Measurements from ENCODE around the gene BRF1. TPM values are rescaled to one million over a fixed set of nuclear protein-coding genes. Genes with fewer than 3 reads are reported as not detected.

Gene BRF1
- total and polyA plus RNA-seq, 2 of the 13 experiments (the other 11 are each of a cell fraction or from before 2014, with no cell fraction given), result 5.1 to 11.0 TPM

DNA sequence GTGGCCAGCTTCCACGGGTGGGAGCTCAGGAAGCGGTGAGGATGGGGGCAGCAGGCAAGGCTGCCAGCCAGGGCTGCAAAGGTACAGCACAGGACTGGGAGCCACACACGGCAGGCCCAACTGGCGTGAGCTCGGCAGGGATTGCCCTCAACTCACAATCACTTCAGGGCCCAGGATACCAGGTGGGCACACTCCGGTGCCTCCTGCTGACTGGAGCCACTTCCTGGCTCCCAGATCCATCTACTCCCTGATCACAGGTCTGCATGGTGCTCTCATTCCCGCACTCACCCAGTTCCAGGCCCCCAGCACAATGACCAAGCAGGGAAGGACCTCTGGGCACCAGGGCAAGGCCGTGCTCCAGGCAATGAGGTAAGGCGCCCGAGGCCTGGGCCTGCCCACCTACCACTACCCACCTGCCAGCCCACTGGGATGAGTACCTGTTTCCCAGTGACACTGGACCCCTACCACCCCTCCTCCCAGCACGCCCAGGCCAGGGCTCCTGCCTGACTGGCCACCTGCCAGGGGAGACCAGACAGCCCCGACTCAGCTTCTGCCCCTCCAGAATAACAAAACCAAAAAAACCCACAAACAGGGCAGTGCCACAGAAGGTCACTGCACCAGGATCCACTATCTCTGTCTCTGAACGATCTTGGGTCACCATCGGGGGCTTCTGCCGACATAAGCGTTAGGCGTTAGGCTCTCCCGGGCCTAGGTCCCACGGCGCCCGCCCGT lies 134.1 kb downstream of the BRF1 start:
- DNase-seq (ENCODE audit: low spot score), result no peak
- in situ Hi-C loops (cut with HindIII; ENCODE audit: extremely low pct_ligation_motif_present, low pct_unique_long_range_greater_than_20kb) (no loop called here), intact Hi-C loops (cut with micrococcal nuclease; ENCODE audit: unreplicated experiment) (no loop called here)
- no peaks in the 10 kb centered on the region for H3K9me3 ChIP-seq (ENCODE audit: low read length)
- no peak overlapping the region for H3K4me2 ChIP-seq (ENCODE audit: low read depth, low read length)
- H3K4me1 ChIP-seq (ENCODE audit: insufficient read depth, low read length), result no peaks in the 10 kb centered on the region
- CTCF ChIA-PET (ENCODE audit: low intra/inter-chr PET ratio, low total read pairs), result no interaction called here
- BruUV-seq (replicated peaks), result no TSS peak
- H2AFZ ChIP-seq (ENCODE audit: low read length), result no peak overlapping the region
- H3K79me2 ChIP-seq (ENCODE audit: insufficient read depth, low read length), result no peaks in the 10 kb centered on the region
- H3K27me3 ChIP-seq (ENCODE audit: control insufficient read depth in 1 of 2, insufficient read depth in 2 of 2, low read length in 2 of 2), result peaks cover 25 to 85% of the 10 kb centered on the region in 2 experiments
- H3K9ac ChIP-seq (ENCODE audit: insufficient read depth, low read depth, low read length), result no peak overlapping the region
- no peaks in the 10 kb centered on the region for H3K36me3 ChIP-seq (replicated peaks in 1 of 2; ENCODE audit: control insufficient read depth in 1 of 2, insufficient read depth in 2 of 2, low read length in 2 of 2)
- H3K27ac ChIP-seq (ENCODE audit: extremely low read length, insufficient read depth, low read length), result no peak overlapping the region
- no peaks in the 10 kb centered on the region; the same call in 1 of the 2 replicates for H4K20me1 ChIP-seq (ENCODE audit: insufficient read depth, low read length)
- POLR2A ChIA-PET, result no interaction called here
- no peak for ATAC-seq
- 40% methylated on average over 9 of the region's 22 CpGs for WGBS (ENCODE audit: low lambda C conversion rate)
- no peak overlapping the region for H3K4me3 ChIP-seq (replicated peaks in 1 of 3; ENCODE audit: insufficient read depth in 1 of 3, low read depth in 2 of 3, low read length in 3 of 3)
- no peak for FAIRE-seq
- TF ChIP-seq ISX (CRISPR knock-in tag; conservative IDR thresholded peaks at IDR 0.05) (no peak), ZNF652 (CRISPR knock-in tag; IDR thresholded peaks at IDR 0.05; ENCODE audit: borderline replicate concordance, low read depth) (no peak), DR1 (CRISPR knock-in tag; IDR thresholded peaks at IDR 0.05) (no peak), EZH2 (conservative IDR thresholded peaks at IDR 0.05; ENCODE audit: low read depth, low read length) (0 out of 2 replicates have a peak, but pooled peaks have one; percentile 37), EHMT2 (IDR thresholded peaks at IDR 0.05; ENCODE audit: borderline replicate concordance, low read depth, low read length) (no peak), ZNF138 (CRISPR knock-in tag; IDR thresholded peaks at IDR 0.05; ENCODE audit: low read depth) (no peak), CBX1 (IDR thresholded peaks at IDR 0.05; ENCODE audit: low read depth) (no peak)
- TF ChIP-seq, protein P1, sequence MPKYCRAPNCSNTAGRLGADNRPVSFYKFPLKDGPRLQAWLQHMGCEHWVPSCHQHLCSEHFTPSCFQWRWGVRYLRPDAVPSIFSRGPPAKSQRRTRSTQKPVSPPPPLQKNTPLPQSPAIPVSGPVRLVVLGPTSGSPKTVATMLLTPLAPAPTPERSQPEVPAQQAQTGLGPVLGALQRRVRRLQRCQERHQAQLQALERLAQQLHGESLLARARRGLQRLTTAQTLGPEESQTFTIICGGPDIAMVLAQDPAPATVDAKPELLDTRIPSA (CRISPR knock-in tag; IDR thresholded peaks at IDR 0.05; ENCODE audit: borderline replicate concordance), result no peak
- TF ChIP-seq, protein P2, sequence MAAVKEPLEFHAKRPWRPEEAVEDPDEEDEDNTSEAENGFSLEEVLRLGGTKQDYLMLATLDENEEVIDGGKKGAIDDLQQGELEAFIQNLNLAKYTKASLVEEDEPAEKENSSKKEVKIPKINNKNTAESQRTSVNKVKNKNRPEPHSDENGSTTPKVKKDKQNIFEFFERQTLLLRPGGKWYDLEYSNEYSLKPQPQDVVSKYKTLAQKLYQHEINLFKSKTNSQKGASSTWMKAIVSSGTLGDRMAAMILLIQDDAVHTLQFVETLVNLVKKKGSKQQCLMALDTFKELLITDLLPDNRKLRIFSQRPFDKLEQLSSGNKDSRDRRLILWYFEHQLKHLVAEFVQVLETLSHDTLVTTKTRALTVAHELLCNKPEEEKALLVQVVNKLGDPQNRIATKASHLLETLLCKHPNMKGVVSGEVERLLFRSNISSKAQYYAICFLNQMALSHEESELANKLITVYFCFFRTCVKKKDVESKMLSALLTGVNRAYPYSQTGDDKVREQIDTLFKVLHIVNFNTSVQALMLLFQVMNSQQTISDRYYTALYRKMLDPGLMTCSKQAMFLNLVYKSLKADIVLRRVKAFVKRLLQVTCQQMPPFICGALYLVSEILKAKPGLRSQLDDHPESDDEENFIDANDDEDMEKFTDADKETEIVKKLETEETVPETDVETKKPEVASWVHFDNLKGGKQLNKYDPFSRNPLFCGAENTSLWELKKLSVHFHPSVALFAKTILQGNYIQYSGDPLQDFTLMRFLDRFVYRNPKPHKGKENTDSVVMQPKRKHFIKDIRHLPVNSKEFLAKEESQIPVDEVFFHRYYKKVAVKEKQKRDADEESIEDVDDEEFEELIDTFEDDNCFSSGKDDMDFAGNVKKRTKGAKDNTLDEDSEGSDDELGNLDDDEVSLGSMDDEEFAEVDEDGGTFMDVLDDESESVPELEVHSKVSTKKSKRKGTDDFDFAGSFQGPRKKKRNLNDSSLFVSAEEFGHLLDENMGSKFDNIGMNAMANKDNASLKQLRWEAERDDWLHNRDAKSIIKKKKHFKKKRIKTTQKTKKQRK (IDR thresholded peaks at IDR 0.05; ENCODE audit: low read length), result no peak
- TF ChIP-seq, protein P3, sequence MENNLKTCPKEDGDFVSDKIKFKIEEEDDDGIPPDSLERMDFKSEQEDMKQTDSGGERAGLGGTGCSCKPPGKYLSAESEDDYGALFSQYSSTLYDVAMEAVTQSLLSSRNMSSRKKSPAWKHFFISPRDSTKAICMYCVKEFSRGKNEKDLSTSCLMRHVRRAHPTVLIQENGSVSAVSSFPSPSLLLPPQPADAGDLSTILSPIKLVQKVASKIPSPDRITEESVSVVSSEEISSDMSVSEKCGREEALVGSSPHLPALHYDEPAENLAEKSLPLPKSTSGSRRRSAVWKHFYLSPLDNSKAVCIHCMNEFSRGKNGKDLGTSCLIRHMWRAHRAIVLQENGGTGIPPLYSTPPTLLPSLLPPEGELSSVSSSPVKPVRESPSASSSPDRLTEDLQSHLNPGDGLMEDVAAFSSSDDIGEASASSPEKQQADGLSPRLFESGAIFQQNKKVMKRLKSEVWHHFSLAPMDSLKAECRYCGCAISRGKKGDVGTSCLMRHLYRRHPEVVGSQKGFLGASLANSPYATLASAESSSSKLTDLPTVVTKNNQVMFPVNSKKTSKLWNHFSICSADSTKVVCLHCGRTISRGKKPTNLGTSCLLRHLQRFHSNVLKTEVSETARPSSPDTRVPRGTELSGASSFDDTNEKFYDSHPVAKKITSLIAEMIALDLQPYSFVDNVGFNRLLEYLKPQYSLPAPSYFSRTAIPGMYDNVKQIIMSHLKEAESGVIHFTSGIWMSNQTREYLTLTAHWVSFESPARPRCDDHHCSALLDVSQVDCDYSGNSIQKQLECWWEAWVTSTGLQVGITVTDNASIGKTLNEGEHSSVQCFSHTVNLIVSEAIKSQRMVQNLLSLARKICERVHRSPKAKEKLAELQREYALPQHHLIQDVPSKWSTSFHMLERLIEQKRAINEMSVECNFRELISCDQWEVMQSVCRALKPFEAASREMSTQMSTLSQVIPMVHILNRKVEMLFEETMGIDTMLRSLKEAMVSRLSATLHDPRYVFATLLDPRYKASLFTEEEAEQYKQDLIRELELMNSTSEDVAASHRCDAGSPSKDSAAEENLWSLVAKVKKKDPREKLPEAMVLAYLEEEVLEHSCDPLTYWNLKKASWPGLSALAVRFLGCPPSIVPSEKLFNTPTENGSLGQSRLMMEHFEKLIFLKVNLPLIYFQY (CRISPR knock-in tag; IDR thresholded peaks at IDR 0.05; ENCODE audit: borderline replicate concordance), result no peak
- TF ChIP-seq, protein P4, sequence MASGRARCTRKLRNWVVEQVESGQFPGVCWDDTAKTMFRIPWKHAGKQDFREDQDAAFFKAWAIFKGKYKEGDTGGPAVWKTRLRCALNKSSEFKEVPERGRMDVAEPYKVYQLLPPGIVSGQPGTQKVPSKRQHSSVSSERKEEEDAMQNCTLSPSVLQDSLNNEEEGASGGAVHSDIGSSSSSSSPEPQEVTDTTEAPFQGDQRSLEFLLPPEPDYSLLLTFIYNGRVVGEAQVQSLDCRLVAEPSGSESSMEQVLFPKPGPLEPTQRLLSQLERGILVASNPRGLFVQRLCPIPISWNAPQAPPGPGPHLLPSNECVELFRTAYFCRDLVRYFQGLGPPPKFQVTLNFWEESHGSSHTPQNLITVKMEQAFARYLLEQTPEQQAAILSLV (CRISPR knock-in tag; IDR thresholded peaks at IDR 0.05; ENCODE audit: borderline replicate concordance), result no peak
- TF ChIP-seq, protein P5, sequence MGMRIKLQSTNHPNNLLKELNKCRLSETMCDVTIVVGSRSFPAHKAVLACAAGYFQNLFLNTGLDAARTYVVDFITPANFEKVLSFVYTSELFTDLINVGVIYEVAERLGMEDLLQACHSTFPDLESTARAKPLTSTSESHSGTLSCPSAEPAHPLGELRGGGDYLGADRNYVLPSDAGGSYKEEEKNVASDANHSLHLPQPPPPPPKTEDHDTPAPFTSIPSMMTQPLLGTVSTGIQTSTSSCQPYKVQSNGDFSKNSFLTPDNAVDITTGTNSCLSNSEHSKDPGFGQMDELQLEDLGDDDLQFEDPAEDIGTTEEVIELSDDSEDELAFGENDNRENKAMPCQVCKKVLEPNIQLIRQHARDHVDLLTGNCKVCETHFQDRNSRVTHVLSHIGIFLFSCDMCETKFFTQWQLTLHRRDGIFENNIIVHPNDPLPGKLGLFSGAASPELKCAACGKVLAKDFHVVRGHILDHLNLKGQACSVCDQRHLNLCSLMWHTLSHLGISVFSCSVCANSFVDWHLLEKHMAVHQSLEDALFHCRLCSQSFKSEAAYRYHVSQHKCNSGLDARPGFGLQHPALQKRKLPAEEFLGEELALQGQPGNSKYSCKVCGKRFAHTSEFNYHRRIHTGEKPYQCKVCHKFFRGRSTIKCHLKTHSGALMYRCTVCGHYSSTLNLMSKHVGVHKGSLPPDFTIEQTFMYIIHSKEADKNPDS (CRISPR knock-in tag; IDR thresholded peaks at IDR 0.05), result no peak

Data from HepG2 (cell line).